ENCODE data around the gene ZSWIM6. TPM values are rescaled to one million over a fixed set of nuclear protein-coding genes. Genes with fewer than 3 reads are reported as not detected.
A peak's percentile ranks its signal among the peaks of the same experiment; 100 is the strongest.

Gene ZSWIM6
- total RNA-seq, 1 donor from 2014 or later, result 18.1 TPM

DNA sequence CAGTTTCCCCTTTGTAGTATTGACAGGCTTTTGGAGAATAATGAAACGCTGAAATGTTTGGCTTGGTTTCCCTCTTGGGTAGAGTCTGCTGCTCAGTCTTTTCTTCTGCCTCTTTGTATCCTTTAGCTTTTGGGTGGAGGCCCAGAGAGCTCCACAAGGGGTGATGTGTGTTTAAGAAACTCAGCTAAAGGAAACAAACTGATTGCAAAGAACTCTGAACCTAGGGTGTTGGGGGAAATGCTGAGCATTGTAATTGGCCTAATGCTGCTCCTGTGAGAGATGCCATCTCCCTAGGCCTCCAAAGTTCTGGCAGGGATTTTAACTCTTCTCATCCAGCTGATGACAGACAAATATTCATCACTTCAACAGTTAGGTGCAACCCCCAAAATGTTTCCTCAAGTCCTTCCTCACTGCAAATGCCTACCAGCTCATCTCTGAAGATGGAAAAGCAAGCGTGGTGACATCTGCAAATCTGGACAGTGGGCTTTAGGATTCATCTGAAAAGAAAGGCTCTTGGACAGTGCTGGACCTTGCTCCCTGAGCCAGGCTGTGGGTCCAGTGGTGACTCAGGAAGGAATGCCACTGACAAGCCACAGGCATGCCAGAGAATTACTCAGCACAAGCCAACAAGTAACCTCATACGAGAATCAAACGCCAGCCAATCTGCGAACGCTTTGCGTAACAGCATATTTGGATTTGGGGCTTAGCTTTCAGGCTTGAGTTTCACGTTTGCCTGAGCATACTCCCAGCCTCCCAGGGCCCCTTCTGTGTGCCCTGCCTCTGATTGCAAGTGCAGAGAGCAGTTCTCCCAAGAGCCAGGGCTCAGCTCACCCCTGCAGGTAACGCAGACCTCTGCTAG, 30.5 kb upstream of the ZSWIM6 start:
- peak overlapping the region; percentile 73 for H3K27ac ChIP-seq
- ATAC-seq (peak; percentile 92), DNase-seq (peak; percentile 71)
- peaks cover 43% of the 10 kb centered on the region for H3K4me1 ChIP-seq
- TF ChIP-seq, protein P1, sequence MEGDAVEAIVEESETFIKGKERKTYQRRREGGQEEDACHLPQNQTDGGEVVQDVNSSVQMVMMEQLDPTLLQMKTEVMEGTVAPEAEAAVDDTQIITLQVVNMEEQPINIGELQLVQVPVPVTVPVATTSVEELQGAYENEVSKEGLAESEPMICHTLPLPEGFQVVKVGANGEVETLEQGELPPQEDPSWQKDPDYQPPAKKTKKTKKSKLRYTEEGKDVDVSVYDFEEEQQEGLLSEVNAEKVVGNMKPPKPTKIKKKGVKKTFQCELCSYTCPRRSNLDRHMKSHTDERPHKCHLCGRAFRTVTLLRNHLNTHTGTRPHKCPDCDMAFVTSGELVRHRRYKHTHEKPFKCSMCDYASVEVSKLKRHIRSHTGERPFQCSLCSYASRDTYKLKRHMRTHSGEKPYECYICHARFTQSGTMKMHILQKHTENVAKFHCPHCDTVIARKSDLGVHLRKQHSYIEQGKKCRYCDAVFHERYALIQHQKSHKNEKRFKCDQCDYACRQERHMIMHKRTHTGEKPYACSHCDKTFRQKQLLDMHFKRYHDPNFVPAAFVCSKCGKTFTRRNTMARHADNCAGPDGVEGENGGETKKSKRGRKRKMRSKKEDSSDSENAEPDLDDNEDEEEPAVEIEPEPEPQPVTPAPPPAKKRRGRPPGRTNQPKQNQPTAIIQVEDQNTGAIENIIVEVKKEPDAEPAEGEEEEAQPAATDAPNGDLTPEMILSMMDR (IDR thresholded peaks at IDR 0.05), result no peak
- H3K27me3 ChIP-seq (ENCODE audit: low read depth), result no peaks in the 10 kb centered on the region
- no peaks in the 10 kb centered on the region for H3K36me3 ChIP-seq
- H3K4me3 ChIP-seq, result no peak overlapping the region
- intact Hi-C loops (cut with DNase I), result no loop called here
- H3K9me3 ChIP-seq, result no peaks in the 10 kb centered on the region

DNA sequence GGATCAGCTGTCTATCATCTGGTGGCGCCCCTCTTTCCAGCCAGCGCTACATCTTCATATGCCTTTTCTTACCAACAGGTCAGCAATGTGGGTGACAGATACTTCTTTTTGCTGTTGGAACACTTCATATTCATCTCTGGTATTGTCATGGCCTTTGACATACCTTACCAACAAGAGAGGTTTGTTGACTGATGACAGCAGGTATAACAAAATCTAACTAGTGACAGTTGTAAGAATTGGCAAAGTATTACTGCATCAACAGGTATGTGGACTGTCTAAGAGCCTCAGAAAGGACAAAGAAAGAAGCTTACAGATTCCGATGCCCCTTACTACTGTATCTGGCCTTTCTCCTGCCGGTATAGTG, 29.9 kb upstream of the ZSWIM6 start:
- H3K27me3 ChIP-seq (ENCODE audit: low read depth), result no peaks in the 10 kb centered on the region
- ATAC-seq, result no peak
- H3K36me3 ChIP-seq, result no peaks in the 10 kb centered on the region
- no peak overlapping the region for H3K4me3 ChIP-seq
- peak overlapping the region; percentile 73 for H3K27ac ChIP-seq
- TF ChIP-seq, protein P1 (IDR thresholded peaks at IDR 0.05), result no peak
- intact Hi-C loops (cut with DNase I), result no loop called here
- peaks cover 43% of the 10 kb centered on the region for H3K4me1 ChIP-seq
- no peak for DNase-seq
- H3K9me3 ChIP-seq, result no peaks in the 10 kb centered on the region

DNA sequence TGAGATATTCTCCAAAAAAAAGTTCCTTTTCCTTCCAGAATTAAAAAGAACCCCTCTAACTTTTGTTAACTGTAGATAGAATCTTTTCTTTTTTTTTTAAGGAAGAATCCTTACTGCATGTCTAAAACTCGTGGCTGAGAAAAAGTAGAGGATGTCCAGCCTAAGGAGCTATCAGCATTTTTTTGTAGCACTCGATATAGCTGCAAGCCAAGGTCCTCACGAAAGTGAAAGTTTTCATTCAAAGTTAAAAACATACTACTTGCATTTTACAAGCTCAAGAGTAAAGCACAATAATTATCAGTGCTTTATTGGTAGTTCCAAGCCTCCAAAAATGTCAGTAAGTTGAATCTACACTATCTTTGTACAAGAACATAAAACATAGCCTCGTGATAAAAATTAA, 28.7 kb upstream of the ZSWIM6 start:
- Histone ChIP-seq H3K9me3 (no peaks in the 10 kb centered on the region), H3K4me1 (peaks cover 43% of the 10 kb centered on the region), H3K36me3 (no peaks in the 10 kb centered on the region), H3K4me3 (no peak overlapping the region), H3K27me3 (ENCODE audit: low read depth) (no peaks in the 10 kb centered on the region), H3K27ac (peak overlapping the region; percentile 13)
- intact Hi-C loops (cut with DNase I), result no loop called here
- ATAC-seq (no peak), DNase-seq (no peak)
- TF ChIP-seq, protein P1 (IDR thresholded peaks at IDR 0.05), result no peak

DNA sequence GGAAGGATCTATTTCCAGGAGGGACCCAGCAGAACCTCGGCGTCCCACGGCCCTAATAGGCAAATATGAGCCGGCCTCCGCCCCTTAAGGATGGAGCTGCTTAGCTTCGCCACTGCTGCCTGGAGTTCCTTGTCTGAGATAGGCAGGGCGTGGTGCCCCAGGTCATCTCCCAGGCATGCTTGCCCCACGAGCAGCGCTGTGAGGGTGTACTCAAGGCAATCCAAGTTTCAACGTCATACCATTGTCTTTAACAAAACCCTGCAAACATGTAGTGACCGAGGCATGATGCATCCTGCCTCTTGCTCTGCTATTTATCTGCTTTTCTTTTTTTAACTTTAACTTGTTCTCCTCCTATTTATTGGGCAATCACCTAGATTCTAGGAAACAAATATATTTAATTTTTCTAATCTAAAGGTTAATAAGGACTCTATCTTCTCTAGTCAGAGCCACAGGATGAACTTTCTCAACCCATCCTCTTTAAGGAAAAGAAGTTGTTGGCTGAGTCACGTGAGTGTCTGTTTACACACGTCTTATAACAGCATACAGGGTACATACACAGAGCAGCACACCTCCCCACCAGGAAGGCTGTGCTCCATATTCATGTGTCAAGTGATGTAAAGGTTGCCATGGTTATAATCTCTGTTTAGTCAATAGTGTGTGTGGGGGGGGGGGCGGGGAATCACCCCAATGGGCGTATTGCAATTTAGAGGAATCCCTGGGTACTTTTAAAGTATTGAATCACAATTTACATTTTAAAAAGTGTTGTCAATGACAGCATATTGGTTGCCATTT, 27.3 kb upstream of the ZSWIM6 start:
- H3K4me3 ChIP-seq, result no peak overlapping the region
- no peaks in the 10 kb centered on the region for H3K27me3 ChIP-seq (ENCODE audit: low read depth)
- intact Hi-C loops (cut with DNase I), result no loop called here
- H3K9me3 ChIP-seq, result no peaks in the 10 kb centered on the region
- TF ChIP-seq, protein P1 (IDR thresholded peaks at IDR 0.05), result no peak
- ATAC-seq (peak; percentile 84 to 85), DNase-seq (peak; percentile 71)
- H3K27ac ChIP-seq, result peak overlapping the region; percentile 13
- H3K4me1 ChIP-seq, result peaks cover 43% of the 10 kb centered on the region
- H3K36me3 ChIP-seq, result no peaks in the 10 kb centered on the region

DNA sequence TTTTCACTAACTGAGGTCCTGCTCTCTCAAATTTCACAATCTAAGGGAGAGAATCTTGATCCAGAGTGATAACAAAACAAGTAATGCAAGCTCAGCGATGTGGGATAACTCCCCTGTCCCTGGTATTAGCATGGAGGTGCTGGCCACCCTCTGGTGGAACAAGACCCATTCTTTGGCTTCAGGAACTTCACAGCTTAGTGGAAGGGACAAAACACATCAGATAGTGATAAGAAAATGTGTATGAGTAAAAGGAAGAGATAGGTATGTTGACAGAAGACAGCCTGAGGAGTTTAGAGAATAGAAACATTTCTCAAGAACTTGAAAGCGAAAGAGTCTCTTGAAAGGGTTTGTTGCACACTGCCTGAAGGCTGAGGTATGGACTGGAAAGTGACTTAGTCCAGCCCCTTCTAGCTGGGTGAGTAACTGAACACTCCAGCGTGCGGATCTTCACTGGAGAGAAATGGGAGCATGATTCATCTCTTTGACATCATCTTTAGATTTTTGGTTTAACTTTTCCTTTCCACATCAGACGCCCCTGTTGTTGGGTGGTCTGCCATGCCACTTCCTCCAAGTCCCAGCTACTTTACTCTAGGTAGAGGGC, 25.4 kb upstream of the ZSWIM6 start:
- DNase-seq (no peak), ATAC-seq (no peak)
- no peaks in the 10 kb centered on the region for H3K9me3 ChIP-seq
- no peaks in the 10 kb centered on the region for H3K36me3 ChIP-seq
- intact Hi-C loops (cut with DNase I), result no loop called here
- no peak overlapping the region for H3K27ac ChIP-seq
- H3K27me3 ChIP-seq (ENCODE audit: low read depth), result no peaks in the 10 kb centered on the region
- H3K4me3 ChIP-seq, result no peak overlapping the region
- TF ChIP-seq, protein P1 (IDR thresholded peaks at IDR 0.05), result no peak
- peaks cover 37% of the 10 kb centered on the region for H3K4me1 ChIP-seq
